ENCODE data around the gene SPDYE16.
"Not testable (repeated sequence)": the region's sequence is repeated elsewhere in the genome, so short reads cannot be mapped to it uniquely, and the experiment has no call there.

SPDYE16 gene

GRCh38 chr7:76503244-76503643 is 39.9 kb downstream of the SPDYE16 start:
- DNase-seq: not testable (repeated sequence)

GRCh38 chr7:76502836-76503235 is 40.3 kb downstream of the SPDYE16 start:
- not testable (repeated sequence) for DNase-seq

DNA sequence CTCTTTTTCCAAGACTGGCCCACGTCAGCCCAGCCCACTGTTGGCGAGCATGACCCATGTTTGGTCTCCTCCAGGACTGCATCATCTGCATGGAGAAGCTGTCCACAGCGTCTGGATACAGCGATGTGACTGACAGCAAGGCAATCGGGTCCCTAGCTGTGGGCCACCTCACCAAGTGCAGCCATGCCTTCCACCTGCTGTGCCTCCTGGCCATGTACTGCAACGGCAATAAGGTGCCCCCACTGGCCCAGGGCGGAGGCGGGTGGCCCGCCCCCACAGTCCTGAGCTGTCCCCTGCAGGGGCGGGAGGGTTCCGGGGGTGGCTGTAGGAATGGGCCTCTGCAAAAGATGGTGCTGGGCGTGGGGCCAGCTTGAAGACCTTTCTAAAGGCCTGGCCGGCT is 40.9 kb downstream of the SPDYE16 start:
- DNase-seq: not testable (repeated sequence)

GRCh38 chr7:76499924-76500241 is 43.2 kb downstream of the SPDYE16 start:
- DNase-seq: not testable (repeated sequence)

GRCh38 chr7:76499201-76499923 is 43.7 kb downstream of the SPDYE16 start:
- DNase-seq: not testable (repeated sequence)

DNA sequence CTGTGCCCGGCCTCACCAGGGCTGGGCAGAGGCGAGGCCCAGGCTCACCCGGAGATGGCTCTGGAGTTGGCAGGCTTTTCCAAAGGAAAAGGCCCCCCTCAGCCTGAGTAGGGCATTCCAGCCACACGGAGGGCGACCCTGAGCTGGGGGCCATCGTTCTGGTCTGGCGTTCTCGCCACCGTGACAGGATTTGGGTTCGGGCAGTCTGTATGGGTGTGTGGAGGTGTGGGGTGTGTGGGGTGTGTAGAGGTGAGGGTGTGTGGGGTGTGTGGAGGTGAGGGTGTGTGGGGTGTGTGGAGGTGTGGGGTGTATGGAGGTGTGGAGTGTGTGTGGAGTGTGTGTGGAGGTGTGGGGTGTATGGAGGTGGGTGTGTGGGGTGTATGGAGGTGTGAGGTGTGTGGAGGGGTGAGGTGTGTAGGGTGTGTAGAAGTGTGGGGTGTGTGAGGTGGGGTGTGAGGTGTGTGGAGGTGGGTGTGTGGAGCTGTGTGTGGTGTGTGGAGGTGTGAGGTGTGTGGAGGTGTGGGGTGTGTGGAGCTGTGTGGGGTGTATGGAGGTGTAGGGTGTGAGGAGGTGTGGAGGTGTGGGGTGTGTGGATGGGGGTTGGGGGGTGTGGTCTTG is 44.4 kb downstream of the SPDYE16 start:
- not testable (repeated sequence) for DNase-seq

GRCh38 chr7:76497918-76498582 is 45.0 kb downstream of the SPDYE16 start:
- not testable (repeated sequence) for DNase-seq

DNA sequence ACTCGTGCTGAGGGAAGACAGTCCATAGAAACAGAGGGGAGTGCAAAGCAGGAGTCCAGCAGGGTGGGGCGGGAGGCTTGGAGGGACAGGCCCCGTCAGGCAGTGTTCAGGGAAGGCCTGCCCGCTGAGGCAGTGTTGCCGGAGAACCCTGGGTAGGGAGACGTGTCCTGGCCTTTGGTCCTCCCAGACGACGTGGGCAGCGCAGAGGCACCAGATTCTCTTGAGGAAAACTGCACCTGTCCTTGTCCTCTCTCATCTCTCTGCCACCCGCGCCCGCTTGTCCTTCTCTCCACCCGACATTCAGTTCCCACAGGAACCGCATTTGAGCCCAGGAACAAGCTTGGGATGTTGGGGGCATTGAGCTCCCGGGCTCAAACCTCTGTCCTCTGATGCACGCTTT is 47.4 kb downstream of the SPDYE16 start:
- not testable (repeated sequence) for DNase-seq

- not testable (repeated sequence) for DNase-seq
These were observed 51.0 kb downstream of the SPDYE16 start for GRCh38 chr7:76492139-76492538.

DNA sequence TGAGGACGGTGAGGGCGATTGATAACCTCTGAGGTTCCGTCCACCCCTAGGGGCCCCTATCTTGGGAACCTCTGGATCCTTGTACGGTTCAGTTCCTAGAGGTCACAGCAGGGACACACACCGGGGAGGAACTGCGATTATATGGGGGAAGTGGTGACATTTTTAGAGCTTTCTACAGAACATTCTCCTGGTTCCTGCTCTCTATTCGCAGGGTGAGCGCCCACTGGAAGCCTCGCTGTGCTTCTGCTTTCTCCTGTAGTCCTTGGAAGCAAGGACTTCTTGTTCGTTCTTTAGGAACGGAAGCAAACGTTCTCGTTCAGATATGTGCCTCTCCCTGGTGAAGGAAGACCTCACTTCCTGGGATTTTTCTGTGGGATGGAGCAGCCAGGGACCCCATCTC is 55.1 kb downstream of the SPDYE16 start:
- DNase-seq: not testable (repeated sequence)

GRCh38 chr7:76486618-76487017 is 56.5 kb downstream of the SPDYE16 start:
- not testable (repeated sequence) for DNase-seq

GRCh38 chr7:76485822-76486610 is 57.1 kb downstream of the SPDYE16 start:
- not testable (repeated sequence) for DNase-seq

DNA sequence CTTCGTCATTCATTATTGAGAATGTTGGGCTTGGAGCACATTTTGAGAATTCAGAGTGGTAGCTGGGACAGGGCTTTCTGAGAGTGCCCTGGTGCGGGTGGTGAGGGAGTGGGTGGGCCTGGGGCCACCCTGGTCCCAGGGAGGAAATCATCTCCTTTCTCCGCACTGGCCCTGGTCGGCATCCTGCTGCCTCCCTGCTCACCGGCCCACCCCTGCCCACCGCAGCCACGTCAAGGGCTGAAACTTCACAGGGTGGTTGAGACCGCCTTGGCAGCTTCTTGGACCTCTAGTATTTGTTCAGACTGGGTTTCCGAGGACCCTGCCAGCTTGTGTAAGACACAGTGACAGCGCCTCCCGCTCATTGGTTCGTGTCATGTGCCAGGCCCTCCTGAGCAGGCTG is 58.6 kb downstream of the SPDYE16 start:
- not testable (repeated sequence) for DNase-seq

- not testable (repeated sequence) for DNase-seq
These were observed 60.0 kb downstream of the SPDYE16 start for GRCh38 chr7:76483081-76483480.

- DNase-seq: not testable (repeated sequence)
These were observed 60.4 kb downstream of the SPDYE16 start for GRCh38 chr7:76482660-76483059.

All from AML-193 (cell line).